Heart left ventricle (tissue), 16 donors: ENCODE measurements around the gene TNFRSF13B. TPM values are rescaled to one million over a fixed set of nuclear protein-coding genes. Genes with fewer than 3 reads are reported as not detected.

Experiments used
- ATAC-seq, 4 donors: fragments of 200-7000 bp; cut with Tn5 transposase; one replicate each; pipeline ENCODE4 v1.9.1; 2020 to 2022; ENCODE audit warnings: moderate library complexity in 4 of 4, mild to moderate bottlenecking in 3 of 4, moderate number of reproducible peaks in 1 of 4
- DNase-seq, 5 donors: peaks; one replicate each; pipeline ENCODE4 v3.0.0-alpha.2; 2020
- H3K27ac ChIP-seq, 12 donors: fragments of 200-600 bp; sonication (generic) in 4 of 12; one replicate each; pipeline versions ENCODE4 v1.5.0 to v1.8.0; 2016 to 2022; ENCODE audit warnings: mild to moderate bottlenecking in 2 of 12
- H3K27me3 ChIP-seq, 9 donors: fragments of 200-600 bp; sonication (generic) in 2 of 9; one replicate each; pipeline versions ENCODE4 v1.5.1 to v1.8.0; 2016 to 2022; ENCODE audit warnings: mild to moderate bottlenecking in 3 of 9
- H3K36me3 ChIP-seq, 9 donors: fragments of 200-600 bp; sonication (generic) in 2 of 9; one replicate each; pipeline versions ENCODE4 v1.5.0 to v1.8.0; 2018 to 2022; ENCODE audit warnings: mild to moderate bottlenecking in 2 of 9
- H3K4me1 ChIP-seq, 12 donors: fragments of 200-600 bp; sonication (generic) in 4 of 12; one replicate each; pipeline versions ENCODE4 v1.5.0 to v1.8.0; 2016 to 2022; ENCODE audit warnings: mild to moderate bottlenecking in 3 of 12
- H3K4me3 ChIP-seq, 12 donors: fragments of 200-600 bp; sonication (generic) in 4 of 12; one replicate each; pipeline versions ENCODE4 v1.5.0 to v1.8.0; 2017 to 2022; ENCODE audit warnings: mild to moderate bottlenecking in 9 of 12, moderate library complexity in 4 of 12
- H3K9me3 ChIP-seq, 12 donors: fragments of 200-600 bp; sonication (generic) in 4 of 12; one replicate each; pipeline versions ENCODE4 v1.5.0 to v1.8.0; 2016 to 2022; ENCODE audit warnings: mild to moderate bottlenecking in 1 of 12
- POLR2A ChIP-seq, 2 donors: fragments of 450-650 bp; IDR thresholded peaks; one replicate each; pipeline ENCODE4 v1.6.1; 2017; ENCODE audit warnings: antibody characterized with exemption in 2 of 2, mild to moderate bottlenecking in 2 of 2, moderate library complexity in 2 of 2
- WGBS, 4 donors: extraction: QIAGEN DNeasy Blood & Tissue Kit in 2 of 4; methylation state at CpG; one replicate each; pipeline versions ENCODE4 v1.1.5 to v1.1.7; 2013 to 2018; 5-methylcytosine and 5-hydroxymethylcytosine counted together
- intact Hi-C, 10 donors: fragments of 100-400 bp; cut with DNase I; formaldehyde crosslinking; loops; one replicate each; pipeline versions ENCODE4 v1.11.1 to v1.14.2; 2022
- polyA plus RNA-seq, 2 donors: library from polyadenylated mRNA; stranded (reverse); fragments of 200-250 nt; gene quantifications; one replicate each; pipeline ENCODE4 v1.2.3, GENCODE V29; 2013
- total RNA-seq, 9 donors: library from RNA; depleted of rRNA in 2 of 9; stranded (reverse); fragments of >200 nt in 2 of 9; fragmentation: NEBNext Ultra II Directional in 3 of 9; extraction: Animal tissue kit (Norgen Biotek cat#: 25700) in 3 of 9; gene quantifications; one replicate each; pipeline versions ENCODE4 v1.1.0 to v1.2.4, GENCODE V29; 2016 to 2023
- TF ChIP-seq, protein P1 (sequence below), 12 donors: fragments of 200-600 bp; sonication (generic) in 4 of 12; IDR thresholded peaks; one replicate each; pipeline versions ENCODE4 v1.5.0 to v1.8.0; 2018 to 2022; ENCODE audit warnings: antibody characterized with exemption in 12 of 12, mild to moderate bottlenecking in 5 of 12
- donor health status: ischemic (EF 13 %, LVEDD 7.1; RV severe dilation, severe dysfunction).
- donor health status: healthy with polysubstance abuse.
- donor health status: DM: no; HTN: yes; CAD: no.
- donor health status: DM: no; HTN: no; CAD: no.
- donor health status: ischemic (EF 25% LVEDD 6.9; RV normal size, moderate dysfunction).
- donor health status: ischemic (EF 25% LVEDD 5.7; RV mildly dilated, moderate dysfunction).
- donor health status: healthy.
- donor health status: DM: yes; HTN: yes; CAD: no.
- donor health status: ischemic (EF 35%, LVEDD 5.7; RV mildly dilated, moderate dysfunction).
- donor health status: nonischemic (EF 11% LVEDD 7.7; RV severe dilation, severe dysfunction).
- donor health status: DM: yes; HTN: yes; CAD: no.
- donor health status: PGD.
- donor health status: ischemic (EF 29% LVEDD 5.4; RV normal size, mild dysfunction).
- donor health status: nonischemic (EF 23%, LVEDD 6.1; RV moderate dilation, normal function).

TNFRSF13B gene
- total and polyA plus RNA-seq, 11 donors: not detected

DNA sequence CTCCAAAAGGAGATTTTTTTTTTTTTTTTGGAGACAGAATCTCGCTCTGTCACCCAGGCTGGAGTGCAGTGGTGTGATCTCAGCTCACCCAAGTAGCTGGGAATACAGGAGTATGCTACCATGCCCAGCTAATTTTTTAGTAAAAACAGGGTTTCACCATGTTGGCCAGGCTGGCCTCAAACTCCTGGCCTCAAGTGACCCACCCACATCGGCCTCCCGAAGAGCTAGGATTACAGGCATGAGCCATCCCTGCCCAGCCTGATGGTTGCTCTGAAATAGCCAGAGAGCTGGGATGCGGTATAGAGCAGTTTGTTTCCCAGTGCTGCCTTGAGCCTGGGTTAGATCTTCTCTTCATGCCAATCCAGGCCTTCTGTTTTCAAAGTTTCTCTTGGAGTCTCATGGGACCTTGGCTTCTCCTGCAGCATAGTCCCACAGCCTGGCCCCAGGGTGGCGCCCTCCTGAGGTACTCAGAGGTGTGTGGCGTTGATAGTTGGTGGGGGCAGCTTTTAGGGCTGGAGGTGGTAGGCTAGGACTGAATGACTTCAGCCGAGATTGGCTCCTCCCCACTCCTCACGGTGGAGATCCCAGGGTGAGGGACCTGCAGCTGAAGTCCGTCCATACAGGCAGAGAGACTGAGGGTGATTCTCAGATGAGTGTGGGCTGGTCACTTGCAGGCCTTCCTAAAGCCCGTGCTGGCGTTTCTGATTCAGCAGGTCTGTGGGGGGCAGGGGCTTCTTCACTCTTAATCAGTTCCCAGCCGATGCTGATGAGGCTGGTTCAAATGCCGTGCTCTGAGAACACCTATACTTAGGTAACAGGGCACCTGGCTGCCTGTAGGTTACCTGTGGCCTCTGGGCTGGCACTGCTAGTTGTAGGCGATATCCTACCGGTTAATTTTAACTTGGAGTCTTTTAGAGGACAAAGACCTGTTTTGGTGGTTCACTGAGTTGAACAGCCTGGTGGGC is 52.0 kb downstream of the TNFRSF13B start:
- Histone ChIP-seq H3K4me1 (no peaks in the 10 kb centered on the region), H3K27ac (no peak overlapping the region), H3K4me3 (no peak overlapping the region), H3K36me3 (no peaks in the 10 kb centered on the region), H3K9me3 (no peaks in the 10 kb centered on the region), H3K27me3 (no peaks in the 10 kb centered on the region)
- 85 to 94% (median 88%) methylated on average over 14 to 15 of the region's 15 CpGs for WGBS, 4 donors
- ATAC-seq (no peak), DNase-seq (peak in 1 of 5 donors; percentile 10)
- intact Hi-C loops: loop anchor here in 2 of 10 donors (5.0 kb wide), 2 partner anchors 67 to 72 kb away; no protein-coding TSS in a partner anchor
- TF ChIP-seq, protein P1, sequence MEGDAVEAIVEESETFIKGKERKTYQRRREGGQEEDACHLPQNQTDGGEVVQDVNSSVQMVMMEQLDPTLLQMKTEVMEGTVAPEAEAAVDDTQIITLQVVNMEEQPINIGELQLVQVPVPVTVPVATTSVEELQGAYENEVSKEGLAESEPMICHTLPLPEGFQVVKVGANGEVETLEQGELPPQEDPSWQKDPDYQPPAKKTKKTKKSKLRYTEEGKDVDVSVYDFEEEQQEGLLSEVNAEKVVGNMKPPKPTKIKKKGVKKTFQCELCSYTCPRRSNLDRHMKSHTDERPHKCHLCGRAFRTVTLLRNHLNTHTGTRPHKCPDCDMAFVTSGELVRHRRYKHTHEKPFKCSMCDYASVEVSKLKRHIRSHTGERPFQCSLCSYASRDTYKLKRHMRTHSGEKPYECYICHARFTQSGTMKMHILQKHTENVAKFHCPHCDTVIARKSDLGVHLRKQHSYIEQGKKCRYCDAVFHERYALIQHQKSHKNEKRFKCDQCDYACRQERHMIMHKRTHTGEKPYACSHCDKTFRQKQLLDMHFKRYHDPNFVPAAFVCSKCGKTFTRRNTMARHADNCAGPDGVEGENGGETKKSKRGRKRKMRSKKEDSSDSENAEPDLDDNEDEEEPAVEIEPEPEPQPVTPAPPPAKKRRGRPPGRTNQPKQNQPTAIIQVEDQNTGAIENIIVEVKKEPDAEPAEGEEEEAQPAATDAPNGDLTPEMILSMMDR (IDR thresholded peaks at IDR 0.05): no peak
- TF ChIP-seq POLR2A (IDR thresholded peaks at IDR 0.05): no peak

DNA sequence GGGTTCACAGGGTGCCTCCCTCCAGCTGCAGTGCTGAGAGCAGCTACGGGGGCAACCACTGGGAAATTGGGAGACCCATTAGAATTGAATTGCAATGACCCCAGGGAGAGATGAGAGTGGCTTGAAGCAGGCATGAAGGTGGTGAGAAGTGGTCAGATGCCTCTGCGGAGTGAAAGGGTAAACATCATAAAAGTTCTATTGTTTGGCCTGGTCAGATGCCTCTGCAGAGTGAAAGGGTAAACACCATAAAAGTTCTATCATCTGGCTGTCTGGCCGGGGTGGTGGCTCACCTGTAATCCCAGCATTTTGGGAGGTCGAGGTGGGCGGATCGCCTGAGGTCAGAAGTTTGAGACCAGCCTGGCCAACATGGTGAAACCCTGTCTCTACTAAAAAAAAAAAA is 53.5 kb downstream of the TNFRSF13B start:
- 80 to 97% (median 94%) methylated on average over 6 of the region's 6 CpGs for WGBS, 4 donors

DNA sequence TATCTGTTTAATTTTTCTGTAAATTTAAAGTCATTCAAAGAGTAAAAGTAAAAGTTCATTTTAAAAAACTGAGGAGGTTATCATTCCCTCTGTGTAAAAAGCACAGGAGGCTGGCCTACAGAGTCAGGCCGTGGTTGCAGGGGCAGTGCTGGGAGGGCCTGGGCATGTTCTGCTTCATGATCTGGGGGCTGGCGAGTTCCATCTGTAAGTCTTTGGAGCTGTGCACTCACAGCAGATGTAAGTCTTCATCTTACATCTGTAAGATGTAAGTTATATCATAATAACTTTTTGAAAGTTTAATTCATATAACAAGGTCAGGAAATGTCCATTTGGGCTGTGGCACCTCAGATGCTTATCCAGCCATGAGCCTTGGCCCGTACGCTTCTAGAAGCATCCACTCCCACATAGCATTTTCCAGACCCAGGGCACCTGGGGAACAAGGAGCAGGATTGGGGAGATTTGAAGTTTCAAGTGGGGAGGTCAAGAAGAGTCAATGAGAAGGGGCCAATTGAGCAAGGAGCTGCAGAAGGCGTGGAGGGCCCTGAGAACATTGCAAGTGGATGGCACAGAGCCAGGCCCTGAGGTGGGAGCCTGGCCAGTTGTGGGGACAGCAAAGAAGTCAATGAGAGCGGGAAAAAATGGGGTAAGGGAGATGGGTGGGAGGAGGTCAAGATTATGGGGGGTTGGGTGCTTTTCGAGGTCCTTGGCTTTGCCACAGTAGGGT is 54.1 kb downstream of the TNFRSF13B start:
- Histone ChIP-seq H3K4me1 (no peaks in the 10 kb centered on the region), H3K27ac (no peak overlapping the region), H3K36me3 (no peaks in the 10 kb centered on the region), H3K9me3 (no peaks in the 10 kb centered on the region), H3K4me3 (no peak overlapping the region), H3K27me3 (no peaks in the 10 kb centered on the region)
- ATAC-seq (no peak), DNase-seq (no peak)
- TF ChIP-seq POLR2A (IDR thresholded peaks at IDR 0.05): no peak
- TF ChIP-seq, protein P1 (IDR thresholded peaks at IDR 0.05): no peak
- intact Hi-C loops: no loop called here
- WGBS, 4 donors: 90 to 94% (median 93%) methylated on average over 7 of the region's 7 CpGs

More for the DNA sequence above, 53.5 kb downstream of the TNFRSF13B start:
- Histone ChIP-seq H3K36me3 (no peaks in the 10 kb centered on the region), H3K9me3 (no peaks in the 10 kb centered on the region), H3K4me3 (no peak overlapping the region), H3K27me3 (no peaks in the 10 kb centered on the region), H3K4me1 (no peaks in the 10 kb centered on the region), H3K27ac (no peak overlapping the region)
- DNase-seq (no peak), ATAC-seq (no peak)
- intact Hi-C loops: no loop called here
- TF ChIP-seq POLR2A (IDR thresholded peaks at IDR 0.05): no peak
- TF ChIP-seq, protein P1 (IDR thresholded peaks at IDR 0.05): no peak

DNA sequence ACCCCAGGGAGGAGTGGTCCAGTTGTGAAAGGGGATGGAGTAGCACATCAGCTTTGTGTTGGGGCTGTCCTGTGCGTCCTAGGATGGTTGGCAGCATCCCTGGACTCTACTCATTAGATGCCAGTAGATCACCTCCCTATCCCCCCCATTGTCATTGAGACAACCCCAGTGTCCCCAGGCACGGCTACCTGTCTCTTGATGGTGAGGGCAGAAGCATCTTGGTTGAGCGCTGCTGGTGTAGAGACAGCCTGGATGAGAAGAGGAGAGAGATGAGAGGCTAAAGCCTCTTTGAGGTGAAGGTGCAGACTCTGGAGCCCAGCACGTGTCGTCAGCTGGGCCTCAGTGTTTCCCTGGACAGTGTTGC is 55.4 kb downstream of the TNFRSF13B start:
- no peaks in the 10 kb centered on the region for H3K9me3 ChIP-seq
- no peak for TF ChIP-seq POLR2A (IDR thresholded peaks at IDR 0.05)
- TF ChIP-seq, protein P1 (IDR thresholded peaks at IDR 0.05): no peak
- peaks cover 0 to 6% (median 0%) of the 10 kb centered on the region in 12 donors for H3K4me1 ChIP-seq
- H3K27ac ChIP-seq: no peak overlapping the region
- WGBS, 4 donors: 69 to 94% (median 91%) methylated on average over 5 of the region's 5 CpGs
- intact Hi-C loops: no loop called here
- no peak overlapping the region for H3K4me3 ChIP-seq
- H3K27me3 ChIP-seq: no peaks in the 10 kb centered on the region
- DNase-seq: no peak
- H3K36me3 ChIP-seq: no peaks in the 10 kb centered on the region
- no peak for ATAC-seq
